H1 (cell line): Measurements from ENCODE around the gene SLC26A8. TPM values are rescaled to one million over a fixed set of nuclear protein-coding genes. Genes with fewer than 3 reads are reported as not detected.

Source experiments
- CBX8 ChIP-seq: fragments of 300-800, 300-1000 bp; sonication (generic); IDR thresholded peaks from 2 replicates; pipeline ENCODE4 v1.7.1; 2016; ENCODE audit warnings: low read depth, low read length, borderline replicate concordance
- CHD2 ChIP-seq: IDR thresholded peaks from 2 replicates; pipeline ENCODE4 v1.6.1; 2012; ENCODE audit warnings: low read length, improper control_type of control experiment
- EZH2 ChIP-seq: fragments of 200-600 bp; sonication (generic); IDR thresholded peaks from 2 replicates; pipeline ENCODE4 v1.7.1; 2012; ENCODE audit warnings: low read depth, mild to moderate bottlenecking, moderate library complexity, low read length, inconsistent platforms; ENCODE audit not compliant: severe bottlenecking
- KDM1A ChIP-seq: fragments of 200-600, 300-600 bp; sonication (generic); IDR thresholded peaks from 2 replicates; pipeline ENCODE4 v1.7.1; 2016; ENCODE audit warnings: mild to moderate bottlenecking, low read length, borderline replicate concordance
- SIN3A ChIP-seq, 2 experiments: IDR thresholded peaks in 1 of 2; conservative IDR thresholded peaks in 1 of 2; 2 replicates each; pipeline ENCODE4 v1.6.1; 2011 to 2012; ENCODE audit warnings: low read length in 2 of 2, improper control_type of control experiment in 1 of 2, low read depth in 1 of 2, mild to moderate bottlenecking in 1 of 2
- YY1 ChIP-seq: IDR thresholded peaks from 2 replicates; pipeline ENCODE4 v1.6.1; 2011; ENCODE audit warnings: low read depth, mild to moderate bottlenecking, low read length
- polyA plus RNA-seq, 7 experiments: library from polyadenylated mRNA; depleted of rRNA in 3 of 7; stranded (reverse) in 5 of 7; unstranded in 2 of 7; fragments of >200 nt in 5 of 7; fragments of 200-250 nt in 2 of 7; gene quantifications; 1 replicate in 5 of 7; 2 replicates in 1 of 7; 4 replicates in 1 of 7; pipeline versions ENCODE4 v1.2.1 to v1.2.3, GENCODE V29; 2011 to 2013; ENCODE audit warnings: missing spikeins in 2 of 7, mixed read lengths in 2 of 7
- total RNA-seq: library from RNA; stranded (reverse); fragmentation: NEBNext Ultra II Directional; extraction: Animal tissue kit (Norgen Biotek cat#: 25700); gene quantifications from 2 replicates; pipeline ENCODE4 v1.2.1, GENCODE V29; 2021
- TF ChIP-seq, protein P1 (sequence below), 3 experiments: IDR thresholded peaks; 1 replicate in 2 of 3; 2 replicates in 1 of 3; pipeline versions ENCODE4 v1.5.1 to v1.6.1; 2011; ENCODE audit warnings: low read length in 3 of 3, mild to moderate bottlenecking in 3 of 3, inconsistent platforms in 2 of 3, low read depth in 1 of 3, moderate library complexity in 1 of 3; ENCODE audit not compliant: insufficient read depth in 1 of 3; ENCODE audit errors: control extremely low read depth in 1 of 3

Gene SLC26A8
- total and polyA plus RNA-seq, 2 of the 8 experiments (the other 6 are each of a cell fraction or from before 2014, with no cell fraction given): 0.56 to 0.57 TPM

DNA sequence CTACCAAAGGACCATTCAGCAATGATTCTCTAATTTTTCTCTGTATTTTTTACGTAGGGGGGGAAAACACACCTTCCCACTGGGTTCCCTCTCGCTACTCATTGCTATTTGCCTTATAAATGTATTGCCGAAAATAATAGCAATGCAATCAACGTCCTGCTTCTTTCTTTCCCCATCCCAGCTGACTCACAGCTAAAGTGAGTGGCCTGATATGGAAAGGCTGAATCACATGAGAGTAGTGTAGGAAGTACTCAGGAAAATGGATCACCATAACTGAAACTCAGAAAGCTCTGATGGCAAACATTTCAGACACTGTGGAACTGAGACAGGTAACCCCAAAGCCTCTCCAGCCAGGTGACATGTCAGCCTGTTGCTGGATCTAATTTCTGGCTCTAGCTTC is 54.3 kb downstream of the SLC26A8 start (continued):
- TF ChIP-seq, protein P1, sequence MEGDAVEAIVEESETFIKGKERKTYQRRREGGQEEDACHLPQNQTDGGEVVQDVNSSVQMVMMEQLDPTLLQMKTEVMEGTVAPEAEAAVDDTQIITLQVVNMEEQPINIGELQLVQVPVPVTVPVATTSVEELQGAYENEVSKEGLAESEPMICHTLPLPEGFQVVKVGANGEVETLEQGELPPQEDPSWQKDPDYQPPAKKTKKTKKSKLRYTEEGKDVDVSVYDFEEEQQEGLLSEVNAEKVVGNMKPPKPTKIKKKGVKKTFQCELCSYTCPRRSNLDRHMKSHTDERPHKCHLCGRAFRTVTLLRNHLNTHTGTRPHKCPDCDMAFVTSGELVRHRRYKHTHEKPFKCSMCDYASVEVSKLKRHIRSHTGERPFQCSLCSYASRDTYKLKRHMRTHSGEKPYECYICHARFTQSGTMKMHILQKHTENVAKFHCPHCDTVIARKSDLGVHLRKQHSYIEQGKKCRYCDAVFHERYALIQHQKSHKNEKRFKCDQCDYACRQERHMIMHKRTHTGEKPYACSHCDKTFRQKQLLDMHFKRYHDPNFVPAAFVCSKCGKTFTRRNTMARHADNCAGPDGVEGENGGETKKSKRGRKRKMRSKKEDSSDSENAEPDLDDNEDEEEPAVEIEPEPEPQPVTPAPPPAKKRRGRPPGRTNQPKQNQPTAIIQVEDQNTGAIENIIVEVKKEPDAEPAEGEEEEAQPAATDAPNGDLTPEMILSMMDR (IDR thresholded peaks at IDR 0.05; ENCODE audit: control extremely low read depth in 1 of 3, insufficient read depth in 1 of 3, low read depth in 1 of 3, low read length in 3 of 3): no peak
- TF ChIP-seq EZH2 (no peak), CHD2 (no peak), YY1 (no peak), SIN3A (conservative IDR thresholded peaks at IDR 0.05 in 1 of 2, IDR thresholded peaks at IDR 0.05 in 1 of 2; ENCODE audit: low read depth in 1 of 2, low read length in 2 of 2) (no peak), CBX8 (no peak), KDM1A (no peak)
- TF ChIP-seq, all 59 proteins: peak for 0
